ENCODE data around the gene EGLN2.
"Not testable (repeated sequence)": the region's sequence is repeated elsewhere in the genome, so short reads cannot be mapped to it uniquely, and the experiment has no call there.

Gene EGLN2

DNA sequence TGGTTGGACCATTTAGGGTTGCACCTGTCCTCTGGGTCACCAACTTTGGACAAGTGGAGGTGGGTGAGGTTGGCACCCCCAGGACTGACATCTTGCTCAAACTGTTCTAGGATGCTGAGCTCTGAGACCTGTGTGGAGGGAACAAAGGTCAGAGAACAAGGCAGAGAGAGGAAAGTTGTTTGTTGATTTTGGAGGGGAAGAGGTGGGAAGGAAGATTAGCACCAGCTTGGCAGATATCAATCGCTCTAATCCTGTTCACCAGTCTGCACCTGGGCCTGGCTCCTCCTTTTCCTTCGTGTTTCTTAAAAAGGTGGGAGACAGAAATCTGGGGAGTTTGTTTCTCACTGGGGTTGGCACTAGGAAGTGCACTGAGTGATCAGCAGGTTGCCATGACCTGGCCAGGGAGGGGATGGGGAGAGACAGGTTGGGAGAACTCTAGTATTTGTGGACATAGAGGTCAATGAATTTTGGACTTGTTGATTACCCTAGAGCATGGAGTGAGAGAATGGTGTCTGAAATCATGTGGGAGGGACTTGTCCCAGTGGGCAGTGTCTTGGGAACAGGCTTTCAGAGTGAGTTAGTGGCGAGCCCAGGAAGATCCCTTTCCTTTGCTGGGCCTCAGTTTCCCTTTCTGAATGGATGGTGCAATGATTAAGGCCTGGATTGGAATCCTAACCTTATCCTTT is 53.6 kb downstream of the EGLN2 start:
- DNase-seq (ENCODE audit: low read depth); H3K4me3 ChIP-seq (ENCODE audit: low read depth, low read length); in situ Hi-C loops (cut with HindIII; ENCODE audit: low sequenced_read_pairs): not testable (repeated sequence)

All from astrocyte of the cerebellum (primary cell).